Neural progenitor cell (in vitro differentiated cells): Measurements from ENCODE around the gene ZC2HC1C. TPM values are rescaled to one million over a fixed set of nuclear protein-coding genes. Genes with fewer than 3 reads are reported as not detected.

ENCODE experiments used
- DNase-seq: peaks from one replicate; pipeline ENCODE4 v3.0.0-alpha.2; 2016; ENCODE audit warnings: low spot score
- H2AFZ ChIP-seq: fragments of 200-600 bp; sonication (generic); replicated peaks from 2 replicates; pipeline ENCODE4 v1.6.1; 2016; ENCODE audit warnings: antibody characterized with exemption
- H3F3A ChIP-seq: fragments of 200-600 bp; sonication (generic); 2 replicates; pipeline ENCODE4 v1.6.1; 2016; ENCODE audit warnings: antibody characterized with exemption, low read depth
- H3K27ac ChIP-seq: fragments of 200-600 bp; sonication (generic); 2 replicates; pipeline ENCODE4 v1.5.1; 2016; ENCODE audit warnings: mild to moderate bottlenecking
- H3K27me3 ChIP-seq: fragments of 200-600 bp; sonication (generic); 2 replicates; pipeline ENCODE4 v1.6.1; 2016; ENCODE audit warnings: mild to moderate bottlenecking, moderate library complexity
- H3K36me3 ChIP-seq: fragments of 200-600 bp; sonication (generic); 2 replicates; pipeline ENCODE4 v1.5.1; 2016
- H3K4me1 ChIP-seq: fragments of 200-600 bp; sonication (generic); 2 replicates; pipeline ENCODE4 v1.6.1; 2016; ENCODE audit warnings: mixed run types
- H3K4me2 ChIP-seq: fragments of 200-600 bp; sonication (generic); 2 replicates; pipeline ENCODE4 v1.6.1; 2016
- H3K4me3 ChIP-seq: fragments of 200-600 bp; sonication (generic); 2 replicates; pipeline ENCODE4 v1.5.1; 2016
- H3K79me2 ChIP-seq: fragments of 200-600 bp; sonication (generic); 2 replicates; pipeline ENCODE4 v1.6.1; 2016; ENCODE audit warnings: low read depth
- H3K9ac ChIP-seq: fragments of 200-600 bp; sonication (generic); 2 replicates; pipeline ENCODE4 v1.6.1; 2016
- H3K9me3 ChIP-seq: fragments of 200-600 bp; sonication (generic); 2 replicates; pipeline ENCODE4 v1.5.1; 2016; ENCODE audit warnings: low read depth
- H4K20me1 ChIP-seq: fragments of 200-600 bp; sonication (generic); 2 replicates; pipeline ENCODE4 v1.6.1; 2016; ENCODE audit warnings: low read depth
- H3K27ac Mint-ChIP-seq: 3 replicates; pipeline ENCODE4 v1.8.0; 2021; ENCODE audit warnings: mixed read lengths
- H3K27me3 Mint-ChIP-seq: 2 replicates; pipeline ENCODE4 v1.8.0; 2022; ENCODE audit warnings: low read depth, mild to moderate bottlenecking, inconsistent platforms, moderate library complexity, mixed read lengths; ENCODE audit not compliant: insufficient read depth
- H3K36me3 Mint-ChIP-seq: 3 replicates; pipeline ENCODE4 v1.8.0; 2021; ENCODE audit warnings: mixed read lengths
- H3K4me1 Mint-ChIP-seq: 3 replicates; pipeline ENCODE4 v1.8.0; 2021; ENCODE audit warnings: mixed read lengths
- H3K4me3 Mint-ChIP-seq: 3 replicates; pipeline ENCODE4 v1.8.0; 2021; ENCODE audit warnings: mild to moderate bottlenecking, moderate library complexity, mixed read lengths
- H3K9me3 Mint-ChIP-seq: 3 replicates; pipeline ENCODE4 v1.8.0; 2020; ENCODE audit warnings: mixed read lengths
- CTCF ChIP-seq: fragments of 200-600 bp; sonication (generic); IDR thresholded peaks from 2 replicates; pipeline ENCODE4 v1.5.1; 2017; ENCODE audit warnings: antibody characterized with exemption, mild to moderate bottlenecking
- EZH2 ChIP-seq: fragments of 200-600 bp; sonication (generic); IDR thresholded peaks from 2 replicates; pipeline ENCODE4 v1.6.1; 2017; ENCODE audit warnings: antibody characterized with exemption, mild to moderate bottlenecking, moderate library complexity
- EZH2phosphoT487 ChIP-seq: fragments of 200-600 bp; sonication (generic); IDR thresholded peaks from 2 replicates; pipeline ENCODE4 v1.6.1; 2017; ENCODE audit warnings: antibody characterized with exemption
- total RNA-seq: library from RNA; depleted of rRNA; stranded (reverse); fragments of >200 nt; gene quantifications from 2 replicates; pipeline ENCODE4 v1.2.3, GENCODE V29; 2015; ENCODE audit warnings: low replicate concordance

ZC2HC1C gene
- total RNA-seq, 1 donor from 2014 or later: 0.94 TPM

- peak overlapping the region; percentile 77 for H3K27ac Mint-ChIP-seq
- Histone ChIP-seq H4K20me1 (no peaks in the 10 kb centered on the region), H3K36me3 (no peaks in the 10 kb centered on the region), H3K9ac (no peak overlapping the region), H3K4me2 (no peak overlapping the region), H3K79me2 (no peaks in the 10 kb centered on the region), H3K4me1 (no peaks in the 10 kb centered on the region), H3F3A (no peaks in the 10 kb centered on the region), H3K27ac (no peak overlapping the region), H2AFZ (no peak overlapping the region), H3K27me3 (no peaks in the 10 kb centered on the region), H3K4me3 (no peak overlapping the region), H3K9me3 (no peaks in the 10 kb centered on the region)
- no peaks in the 10 kb centered on the region for H3K27me3 Mint-ChIP-seq
- H3K9me3 Mint-ChIP-seq: no peaks in the 10 kb centered on the region
- H3K36me3 Mint-ChIP-seq: peaks cover 17% of the 10 kb centered on the region
- H3K4me3 Mint-ChIP-seq: no peak overlapping the region
- H3K4me1 Mint-ChIP-seq: no peaks in the 10 kb centered on the region
- DNase-seq: no peak
- TF ChIP-seq EZH2phosphoT487 (no peak), CTCF (no peak), EZH2 (no peak)
Measured at GRCh38 chr14:75042035-75042434, 27.4 kb upstream of the ZC2HC1C start.

GRCh38 chr14:75044322-75044721, 25.1 kb upstream of the ZC2HC1C start:
- Histone ChIP-seq H3K27ac (no peak overlapping the region), H4K20me1 (no peaks in the 10 kb centered on the region), H2AFZ (no peak overlapping the region), H3K4me1 (no peaks in the 10 kb centered on the region), H3K9ac (peak overlapping the region; percentile 2), H3K27me3 (no peaks in the 10 kb centered on the region), H3K79me2 (peaks cover under 1% of the 10 kb centered on the region), H3F3A (no peaks in the 10 kb centered on the region), H3K36me3 (no peaks in the 10 kb centered on the region), H3K4me2 (no peak overlapping the region), H3K9me3 (no peaks in the 10 kb centered on the region), H3K4me3 (no peak overlapping the region)
- no peak for DNase-seq
- no peak for TF ChIP-seq EZH2phosphoT487
- no peak for TF ChIP-seq CTCF
- TF ChIP-seq EZH2: no peak
- peaks cover 2% of the 10 kb centered on the region for H3K9me3 Mint-ChIP-seq
- peaks cover 29% of the 10 kb centered on the region for H3K36me3 Mint-ChIP-seq
- no peak overlapping the region for H3K4me3 Mint-ChIP-seq
- H3K27me3 Mint-ChIP-seq: no peaks in the 10 kb centered on the region
- no peaks in the 10 kb centered on the region for H3K4me1 Mint-ChIP-seq
- H3K27ac Mint-ChIP-seq: no peak overlapping the region

- Histone ChIP-seq H3F3A (no peaks in the 10 kb centered on the region), H3K9ac (peak overlapping the region; percentile 2), H4K20me1 (no peaks in the 10 kb centered on the region), H3K27ac (no peak overlapping the region), H3K9me3 (no peaks in the 10 kb centered on the region), H3K36me3 (no peaks in the 10 kb centered on the region), H3K79me2 (peaks cover 5% of the 10 kb centered on the region), H3K27me3 (no peaks in the 10 kb centered on the region), H3K4me3 (no peak overlapping the region), H3K4me1 (no peaks in the 10 kb centered on the region), H2AFZ (no peak overlapping the region), H3K4me2 (no peak overlapping the region)
- TF ChIP-seq CTCF (no peak), EZH2 (no peak), EZH2phosphoT487 (no peak)
- H3K27me3 Mint-ChIP-seq: no peaks in the 10 kb centered on the region
- H3K4me1 Mint-ChIP-seq: peaks cover under 1% of the 10 kb centered on the region
- no peak for DNase-seq
- H3K27ac Mint-ChIP-seq: no peak overlapping the region
- no peak overlapping the region for H3K4me3 Mint-ChIP-seq
- H3K36me3 Mint-ChIP-seq: peaks cover 32% of the 10 kb centered on the region
- H3K9me3 Mint-ChIP-seq: peaks cover 5% of the 10 kb centered on the region
Measured at GRCh38 chr14:75044752-75045151, 24.7 kb upstream of the ZC2HC1C start.
